ENCODE measurements around the gene WFIKKN2.

- TF ChIP-seq CTCF (IDR thresholded peaks at IDR 0.05), result no peak
- TF ChIP-seq NR2C2 (CRISPR knock-in tag; IDR thresholded peaks at IDR 0.05), result no peak
- no peak for TF ChIP-seq ELF4 (CRISPR knock-in tag; IDR thresholded peaks at IDR 0.05; ENCODE audit: low read depth)
Observed at GRCh38 chr17:50787106-50787505, 48.3 kb upstream of the WFIKKN2 start.
